ENCODE measurements around the gene ZNF497.

DNA sequence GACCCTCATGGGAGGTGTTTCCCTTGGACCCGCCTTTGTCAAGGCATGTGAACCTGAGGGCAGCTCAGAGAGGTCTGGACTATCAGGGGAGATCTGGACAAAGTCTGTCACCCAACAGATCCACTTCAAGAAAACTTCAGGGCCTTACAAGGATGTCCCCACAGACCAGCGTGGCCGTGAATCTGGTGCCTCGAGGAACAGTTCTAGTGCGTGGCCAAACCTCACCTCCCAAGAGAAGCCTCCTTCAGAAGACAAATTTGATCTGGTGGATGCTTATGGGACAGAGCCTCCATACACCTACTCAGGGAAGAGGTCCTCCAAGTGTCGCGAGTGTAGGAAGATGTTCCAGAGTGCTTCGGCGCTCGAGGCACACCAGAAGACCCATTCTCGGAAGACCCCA lies 24.2 kb downstream of the ZNF497 start:
- TF ChIP-seq ZNF555 (tag by site-specific recombination; conservative IDR thresholded peaks at IDR 0.05) (no peak), YY1 (tag by site-specific recombination; IDR thresholded peaks at IDR 0.05) (no peak), ZNF292 (tag by site-specific recombination; IDR thresholded peaks at IDR 0.05; ENCODE audit: borderline replicate concordance, low read depth) (no peak), SP2 (tag by site-specific recombination; IDR thresholded peaks at IDR 0.05) (no peak), ZNF366 (tag by site-specific recombination; conservative IDR thresholded peaks at IDR 0.05) (no peak)
- TF ChIP-seq, protein P1, sequence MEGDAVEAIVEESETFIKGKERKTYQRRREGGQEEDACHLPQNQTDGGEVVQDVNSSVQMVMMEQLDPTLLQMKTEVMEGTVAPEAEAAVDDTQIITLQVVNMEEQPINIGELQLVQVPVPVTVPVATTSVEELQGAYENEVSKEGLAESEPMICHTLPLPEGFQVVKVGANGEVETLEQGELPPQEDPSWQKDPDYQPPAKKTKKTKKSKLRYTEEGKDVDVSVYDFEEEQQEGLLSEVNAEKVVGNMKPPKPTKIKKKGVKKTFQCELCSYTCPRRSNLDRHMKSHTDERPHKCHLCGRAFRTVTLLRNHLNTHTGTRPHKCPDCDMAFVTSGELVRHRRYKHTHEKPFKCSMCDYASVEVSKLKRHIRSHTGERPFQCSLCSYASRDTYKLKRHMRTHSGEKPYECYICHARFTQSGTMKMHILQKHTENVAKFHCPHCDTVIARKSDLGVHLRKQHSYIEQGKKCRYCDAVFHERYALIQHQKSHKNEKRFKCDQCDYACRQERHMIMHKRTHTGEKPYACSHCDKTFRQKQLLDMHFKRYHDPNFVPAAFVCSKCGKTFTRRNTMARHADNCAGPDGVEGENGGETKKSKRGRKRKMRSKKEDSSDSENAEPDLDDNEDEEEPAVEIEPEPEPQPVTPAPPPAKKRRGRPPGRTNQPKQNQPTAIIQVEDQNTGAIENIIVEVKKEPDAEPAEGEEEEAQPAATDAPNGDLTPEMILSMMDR (tag by site-specific recombination; IDR thresholded peaks at IDR 0.05), result no peak
